NOMO-1 treated with dmso at 0.1 percent for 144 hours (cell line): ENCODE data around the gene PIMREG.

Experiments used
- DNase-seq: peaks from one replicate; lab custom pipeline; 2025; ENCODE audit not compliant: unreplicated experiment; lab: John Stamatoyannopoulos, UW

PIMREG gene

DNA sequence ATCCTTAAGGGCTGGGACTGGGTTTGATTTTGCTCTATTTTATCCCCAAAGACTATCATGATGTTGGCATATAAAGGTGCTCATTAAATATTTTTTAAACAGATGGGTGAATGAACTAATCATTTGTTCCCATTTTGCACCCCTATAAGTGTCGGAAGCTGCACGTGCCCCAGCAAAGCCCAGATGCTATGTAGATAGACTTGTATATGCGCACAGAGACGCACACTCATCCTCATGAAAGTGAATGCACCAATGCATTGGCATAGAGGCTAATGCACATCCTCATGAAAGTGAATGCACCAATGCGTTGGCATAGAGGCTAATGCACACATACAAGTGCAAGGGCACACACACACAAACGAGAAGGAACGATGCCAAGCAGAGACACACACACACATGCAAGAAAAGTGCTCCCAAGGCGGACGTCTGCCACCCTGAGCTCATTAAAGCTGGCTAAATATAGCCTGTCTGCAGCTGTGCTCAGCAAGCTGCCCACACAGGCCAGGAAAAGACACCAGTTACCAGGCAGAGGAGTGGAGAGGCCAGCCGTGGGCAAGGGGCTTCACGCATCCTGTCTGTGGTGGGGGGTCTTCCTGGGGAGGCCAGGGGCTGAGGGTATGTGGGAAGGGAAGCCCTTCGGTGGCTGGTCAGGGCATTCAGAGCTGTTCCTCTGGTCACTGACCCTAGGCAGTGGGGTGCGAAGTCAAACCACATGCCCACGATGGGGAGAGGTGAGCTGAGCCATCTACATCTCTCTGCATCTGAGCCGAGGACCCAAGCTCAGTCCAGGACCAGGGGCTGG, 52.6 kb downstream of the PIMREG start:
- DNase-seq: no peak

DNA sequence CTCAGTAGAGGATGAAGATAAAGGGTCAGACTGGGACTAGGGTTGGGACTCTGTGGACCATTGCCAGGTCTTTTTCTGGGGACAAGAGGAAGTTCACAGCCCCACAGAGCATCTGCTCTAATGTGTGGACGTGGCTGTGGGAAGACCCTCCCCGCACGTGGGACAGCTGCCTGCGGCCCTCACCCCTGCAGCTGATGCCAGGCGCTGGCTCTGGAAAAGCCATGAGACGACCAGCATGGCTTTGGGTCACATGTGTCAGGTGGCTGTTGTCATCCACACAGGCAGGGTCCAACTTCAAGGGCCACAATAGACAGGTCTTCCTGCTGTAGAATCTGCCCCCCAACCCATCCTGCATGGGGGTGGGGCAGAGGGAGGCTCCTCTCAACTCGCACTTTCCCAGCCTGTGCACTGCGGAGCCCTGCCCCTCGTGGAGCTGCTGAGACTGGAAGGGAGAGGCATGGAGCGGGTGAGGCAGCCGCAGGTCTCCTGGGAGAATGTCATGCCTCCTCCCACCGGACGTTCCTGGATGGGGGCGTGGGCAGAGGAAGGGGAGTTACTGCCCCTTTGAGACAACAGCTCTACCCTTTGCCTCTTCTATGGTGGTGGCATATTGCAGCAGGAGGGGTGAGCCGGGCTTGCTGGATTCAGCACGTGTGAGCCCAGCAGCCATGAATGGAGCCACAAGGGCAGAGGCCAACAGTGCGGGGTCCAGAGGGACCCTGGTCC, 53.4 kb downstream of the PIMREG start:
- no peak for DNase-seq

DNA sequence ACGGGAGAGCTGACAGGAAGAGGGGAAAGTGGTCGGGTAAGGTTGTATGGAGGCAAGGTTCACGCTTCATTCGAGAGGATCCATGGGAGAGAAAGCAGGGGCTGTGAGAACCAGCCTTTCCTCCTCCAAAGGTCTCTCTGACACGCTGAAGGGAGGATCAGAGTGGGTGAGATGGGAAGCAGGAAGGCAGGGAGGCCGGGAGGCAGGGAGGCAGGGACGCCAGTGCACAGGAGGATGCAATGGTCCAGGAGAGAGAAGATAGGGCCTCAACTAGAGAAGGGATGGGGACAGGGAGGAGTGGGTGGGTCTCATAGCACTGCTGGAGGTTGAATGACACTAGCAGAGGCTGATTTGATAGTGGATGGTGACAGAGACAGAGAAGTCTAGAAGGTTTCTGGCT, 54.1 kb downstream of the PIMREG start:
- no peak for DNase-seq

DNA sequence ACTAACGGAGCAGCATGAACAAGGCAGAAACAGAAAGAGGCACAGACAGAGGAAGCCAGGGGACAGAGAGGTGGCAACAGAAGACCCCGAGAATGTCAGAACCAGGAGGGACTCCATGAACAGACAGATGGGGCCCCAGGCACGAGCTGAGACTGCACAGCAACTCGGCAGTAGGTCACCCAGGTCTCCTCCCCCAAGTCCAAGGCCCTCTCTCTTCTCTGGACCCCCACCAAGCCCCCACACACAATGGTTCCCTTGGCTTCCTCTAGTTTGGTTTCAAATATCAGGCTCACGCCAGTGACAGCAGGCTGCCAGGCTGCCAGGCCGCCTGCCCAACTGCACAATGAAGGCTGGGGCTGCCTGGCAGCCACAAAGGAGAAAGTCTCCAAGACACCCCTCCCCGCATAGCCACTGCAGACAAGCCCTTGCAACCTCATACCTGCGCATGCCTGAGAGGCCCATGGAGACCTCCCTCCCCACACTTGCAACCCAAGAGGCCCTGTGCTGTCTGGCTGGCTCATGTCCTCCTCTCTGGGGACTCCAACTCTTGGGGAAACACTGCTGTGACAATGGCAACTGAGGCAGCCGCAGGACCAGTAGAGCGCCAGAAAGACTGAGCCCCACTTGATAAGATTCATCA, 54.8 kb downstream of the PIMREG start:
- DNase-seq: no peak
